GM23338 (cell line): Measurements from ENCODE around the gene ZNF236. TPM values are rescaled to one million over a fixed set of nuclear protein-coding genes. Genes with fewer than 3 reads are reported as not detected.

Experiments used
- ATAC-seq: fragments of 200-7000 bp; cut with Tn5 transposase; 3 replicates; pipeline ENCODE4 v1.9.1; 2020
- DNase-seq: peaks from one replicate; pipeline ENCODE4 v3.0.0-alpha.2; 2015; ENCODE audit warnings: low spot score
- H2AFZ ChIP-seq: fragments of 200-600 bp; sonication (generic); 2 replicates; pipeline ENCODE4 v1.8.0; 2016; ENCODE audit warnings: antibody characterized with exemption, mild to moderate bottlenecking, moderate library complexity
- H3F3A ChIP-seq: fragments of 200-600 bp; sonication (generic); replicated peaks from 2 replicates; pipeline ENCODE4 v1.8.0; 2017; ENCODE audit warnings: antibody characterized with exemption, mixed run types, low read depth
- H3K27ac ChIP-seq: fragments of 200-600 bp; sonication (generic); 2 replicates; pipeline ENCODE4 v1.6.1; 2016; ENCODE audit warnings: low read depth
- H3K27me3 ChIP-seq: fragments of 200-600 bp; sonication (generic); 2 replicates; pipeline ENCODE4 v1.8.0; 2016; ENCODE audit warnings: mild to moderate bottlenecking, mixed run types, moderate library complexity; ENCODE audit not compliant: insufficient read depth
- H3K36me3 ChIP-seq: fragments of 200-600 bp; sonication (generic); 2 replicates; pipeline ENCODE4 v1.8.0; 2016; ENCODE audit warnings: mild to moderate bottlenecking; ENCODE audit not compliant: insufficient read depth
- H3K4me1 ChIP-seq: fragments of 200-600 bp; sonication (generic); 2 replicates; pipeline ENCODE4 v1.8.0; 2016; ENCODE audit warnings: mild to moderate bottlenecking, moderate library complexity; ENCODE audit not compliant: insufficient read depth
- H3K4me2 ChIP-seq: fragments of 200-600 bp; sonication (generic); 2 replicates; pipeline ENCODE4 v1.7.1; 2017; ENCODE audit warnings: mixed run types
- H3K4me3 ChIP-seq: fragments of 200-600 bp; sonication (generic); 2 replicates; pipeline ENCODE4 v1.6.1; 2016; ENCODE audit warnings: mixed run types
- H3K79me2 ChIP-seq: fragments of 200-600 bp; sonication (generic); replicated peaks from 2 replicates; pipeline ENCODE4 v1.8.0; 2017; ENCODE audit warnings: mild to moderate bottlenecking; ENCODE audit not compliant: insufficient read depth
- H3K9me2 ChIP-seq: fragments of 200-600 bp; sonication (generic); 2 replicates; pipeline ENCODE4 v1.8.0; 2017; ENCODE audit not compliant: insufficient read depth
- H4K20me1 ChIP-seq: fragments of 200-600 bp; sonication (generic); replicated peaks from 2 replicates; pipeline ENCODE4 v1.8.0; 2017; ENCODE audit warnings: mild to moderate bottlenecking; ENCODE audit not compliant: insufficient read depth
- H3K27ac Mint-ChIP-seq: 2 replicates; pipeline ENCODE4 v1.8.0; 2020; ENCODE audit warnings: inconsistent platforms, mild to moderate bottlenecking, moderate library complexity, mixed read lengths
- H3K27me3 Mint-ChIP-seq: 3 replicates; pipeline ENCODE4 v1.8.0; 2022; ENCODE audit warnings: low read depth, mild to moderate bottlenecking, moderate library complexity, mixed read lengths, inconsistent platforms; ENCODE audit not compliant: insufficient read depth, poor library complexity
- H3K36me3 Mint-ChIP-seq: 3 replicates; pipeline ENCODE4 v1.8.0; 2021; ENCODE audit warnings: low read depth, mild to moderate bottlenecking, inconsistent platforms, moderate library complexity, mixed read lengths
- H3K4me1 Mint-ChIP-seq: 3 replicates; pipeline ENCODE4 v1.8.0; 2020; ENCODE audit warnings: mild to moderate bottlenecking, inconsistent platforms, mixed read lengths
- H3K4me3 Mint-ChIP-seq: 3 replicates; pipeline ENCODE4 v1.8.0; 2021; ENCODE audit warnings: moderate library complexity, mild to moderate bottlenecking, inconsistent platforms, mixed read lengths
- H3K9me3 Mint-ChIP-seq: 3 replicates; pipeline ENCODE4 v1.8.0; 2020; ENCODE audit warnings: moderate library complexity, mild to moderate bottlenecking, inconsistent platforms, mixed read lengths
- CTCF ChIP-seq, 2 experiments: fragments of 200-600 bp in 1 of 2; sonication (generic) in 1 of 2; conservative IDR thresholded peaks; 2 replicates each; pipeline versions ENCODE4 v1.5.1 to v1.6.1; 2016 to 2017; ENCODE audit warnings: antibody characterized with exemption in 2 of 2, low read depth in 2 of 2, mild to moderate bottlenecking in 2 of 2, moderate library complexity in 1 of 2
- ETS1 ChIP-seq: IDR thresholded peaks from 2 replicates; pipeline ENCODE4 v1.6.1; 2016; ENCODE audit warnings: antibody characterized with exemption
- EZH2 ChIP-seq: fragments of 200-600 bp; sonication (generic); IDR thresholded peaks from one replicate; pipeline ENCODE4 v1.8.0; 2017; ENCODE audit warnings: antibody characterized with exemption, mild to moderate bottlenecking, low read depth; ENCODE audit not compliant: unreplicated experiment
- POLR2AphosphoS5 ChIP-seq: IDR thresholded peaks from 2 replicates; pipeline ENCODE4 v1.6.1; 2016; ENCODE audit warnings: antibody characterized with exemption, low read depth
- REST ChIP-seq: IDR thresholded peaks from one replicate; pipeline ENCODE4 v1.6.1; 2018; ENCODE audit warnings: antibody characterized with exemption; ENCODE audit not compliant: unreplicated experiment
- ZNF114 ChIP-seq: fragments of 250-450 bp; sonication (Bioruptor Pico); IDR thresholded peaks from 2 replicates; pipeline ENCODE4 v1.5.0; 2020; ENCODE audit warnings: mild to moderate bottlenecking, moderate library complexity
- ZNF331 ChIP-seq: fragments of 250-450 bp; sonication (Bioruptor Pico); IDR thresholded peaks from 2 replicates; pipeline ENCODE4 v1.5.0; 2020; ENCODE audit warnings: low read depth, mild to moderate bottlenecking, moderate library complexity
- ZNF462 ChIP-seq: fragments of 250-450 bp; sonication (Bioruptor Pico); IDR thresholded peaks from 2 replicates; pipeline ENCODE4 v1.5.0; 2020; ENCODE audit warnings: mild to moderate bottlenecking, moderate library complexity
- polyA plus RNA-seq: library from polyadenylated mRNA; unstranded; fragments of >200 nt; fragmentation: Nextera tagmentation; extraction: Ambion mirVana; gene quantifications from 2 replicates; pipeline ENCODE4 v1.2.1, GENCODE V29; 2016
- total RNA-seq: library from RNA; depleted of rRNA; stranded (reverse); fragments of >200 nt; shearing (Covaris generic); gene quantifications from 2 replicates; pipeline ENCODE4 v1.2.3, GENCODE V29; 2014

Gene ZNF236
- total and polyA plus RNA-seq, 2 experiments from 2014 or later = 8.9 to 16.3 TPM

GRCh38 chr18:76979906-76980305 is 157.5 kb downstream of the ZNF236 start:
- no peak overlapping the region for H3K4me3 ChIP-seq
- no peak overlapping the region for H3K4me2 ChIP-seq
- no peaks in the 10 kb centered on the region for H3F3A ChIP-seq
- H3K27me3 ChIP-seq = no peaks in the 10 kb centered on the region
- no peaks in the 10 kb centered on the region for H3K9me3 Mint-ChIP-seq
- no peaks in the 10 kb centered on the region for H3K36me3 Mint-ChIP-seq
- TF ChIP-seq ZNF331 (CRISPR knock-in tag) (no peak), ZNF114 (CRISPR knock-in tag) (no peak), CTCF (conservative IDR thresholded peaks at IDR 0.05; ENCODE audit: low read depth in 2 of 2) (no peak), ETS1 (no peak), POLR2AphosphoS5 (no peak), REST (no peak), EZH2 (no peak)
- H3K9me2 ChIP-seq = no peaks in the 10 kb centered on the region
- no peaks in the 10 kb centered on the region for H3K79me2 ChIP-seq
- no peak overlapping the region for H3K27ac ChIP-seq
- H3K27me3 Mint-ChIP-seq = peaks cover 17% of the 10 kb centered on the region
- no peak for ATAC-seq
- DNase-seq = no peak
- no peaks in the 10 kb centered on the region for H4K20me1 ChIP-seq
- peaks cover 22% of the 10 kb centered on the region for H3K4me1 ChIP-seq
- H3K4me1 Mint-ChIP-seq = peaks cover 39% of the 10 kb centered on the region
- no peaks in the 10 kb centered on the region for H3K36me3 ChIP-seq
- no peak overlapping the region for H2AFZ ChIP-seq
- H3K4me3 Mint-ChIP-seq = no peak overlapping the region
- no peak overlapping the region for H3K27ac Mint-ChIP-seq

- Histone ChIP-seq H3K79me2 (no peaks in the 10 kb centered on the region), H4K20me1 (no peaks in the 10 kb centered on the region), H3K4me3 (no peak overlapping the region), H3K27ac (no peak overlapping the region), H3K4me1 (peaks cover 22% of the 10 kb centered on the region), H3K9me2 (no peaks in the 10 kb centered on the region), H3K27me3 (no peaks in the 10 kb centered on the region), H3K36me3 (no peaks in the 10 kb centered on the region), H3K4me2 (no peak overlapping the region), H3F3A (no peaks in the 10 kb centered on the region), H2AFZ (no peak overlapping the region)
- Mint-ChIP-seq H3K4me3 (no peak overlapping the region), H3K9me3 (no peaks in the 10 kb centered on the region), H3K27ac (no peak overlapping the region), H3K36me3 (no peaks in the 10 kb centered on the region), H3K4me1 (peaks cover 36% of the 10 kb centered on the region), H3K27me3 (peaks cover 13% of the 10 kb centered on the region)
- DNase-seq (no peak), ATAC-seq (no peak)
- TF ChIP-seq ZNF462 (no peak), POLR2AphosphoS5 (no peak)
Measured at GRCh38 chr18:76980663-76981395, 158.5 kb downstream of the ZNF236 start.
